RWPE1 (cell line): Measurements from ENCODE around the gene RALGDS.

Experiments used
- CTCF ChIA-PET: fragments of 350-600 bp; sonication (Branson Sonifier 250); formaldehyde crosslinking; extraction: SDS; loops from one replicate; lab custom pipeline; 2021; lab: Yijun Ruan, JAX
- POLR2A ChIA-PET: fragments of 400-600 bp; formaldehyde crosslinking; extraction: SDS; loops from one replicate; lab custom pipeline; 2020; ENCODE audit warnings: antibody characterized with exemption; ENCODE audit not compliant: low non-redundant PET; lab: Yijun Ruan, JAX
- DNase-seq: peaks from one replicate; pipeline ENCODE4 v3.0.0; 2012; ENCODE audit warnings: low spot score
- H3K27ac ChIP-seq: fragments of 450-650 bp; 2 replicates; pipeline ENCODE4 v1.5.1; 2017
- TF ChIP-seq, protein P1 (sequence below): fragments of 450-650 bp; conservative IDR thresholded peaks from 2 replicates; pipeline ENCODE4 v1.5.1; 2017; ENCODE audit warnings: low read depth, mild to moderate bottlenecking

Gene RALGDS

DNA sequence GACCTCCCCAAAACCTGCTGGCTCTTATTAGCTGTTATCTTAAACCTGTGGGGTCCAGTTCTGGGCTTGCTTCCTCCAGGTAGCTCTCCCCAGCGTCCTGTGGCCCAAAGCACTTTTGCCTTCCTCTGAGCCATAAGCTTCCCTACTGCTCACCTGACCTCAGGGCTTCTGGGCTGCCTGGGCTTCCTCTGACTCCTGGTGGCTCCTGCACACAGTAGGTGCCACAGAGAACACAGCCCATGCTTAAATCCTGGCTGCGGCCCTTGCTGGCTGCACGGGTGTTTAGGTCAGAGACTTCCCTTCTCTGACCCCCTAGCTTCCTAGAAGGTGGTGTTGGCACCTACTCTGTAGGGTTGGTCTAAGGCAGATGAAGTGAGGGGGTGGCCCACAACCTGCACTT is 2.5 kb downstream of the RALGDS start:
- ChIA-PET CTCF (interaction anchor here (0.5 to 2.5 kb wide), 6 partner anchors 15 to 70 kb away, joined by 3 to 21 read pairs (median 6); no protein-coding TSS in a partner anchor), POLR2A (no interaction called here)
- peak overlapping the region; percentile 93 for H3K27ac ChIP-seq
- TF ChIP-seq, protein P1, sequence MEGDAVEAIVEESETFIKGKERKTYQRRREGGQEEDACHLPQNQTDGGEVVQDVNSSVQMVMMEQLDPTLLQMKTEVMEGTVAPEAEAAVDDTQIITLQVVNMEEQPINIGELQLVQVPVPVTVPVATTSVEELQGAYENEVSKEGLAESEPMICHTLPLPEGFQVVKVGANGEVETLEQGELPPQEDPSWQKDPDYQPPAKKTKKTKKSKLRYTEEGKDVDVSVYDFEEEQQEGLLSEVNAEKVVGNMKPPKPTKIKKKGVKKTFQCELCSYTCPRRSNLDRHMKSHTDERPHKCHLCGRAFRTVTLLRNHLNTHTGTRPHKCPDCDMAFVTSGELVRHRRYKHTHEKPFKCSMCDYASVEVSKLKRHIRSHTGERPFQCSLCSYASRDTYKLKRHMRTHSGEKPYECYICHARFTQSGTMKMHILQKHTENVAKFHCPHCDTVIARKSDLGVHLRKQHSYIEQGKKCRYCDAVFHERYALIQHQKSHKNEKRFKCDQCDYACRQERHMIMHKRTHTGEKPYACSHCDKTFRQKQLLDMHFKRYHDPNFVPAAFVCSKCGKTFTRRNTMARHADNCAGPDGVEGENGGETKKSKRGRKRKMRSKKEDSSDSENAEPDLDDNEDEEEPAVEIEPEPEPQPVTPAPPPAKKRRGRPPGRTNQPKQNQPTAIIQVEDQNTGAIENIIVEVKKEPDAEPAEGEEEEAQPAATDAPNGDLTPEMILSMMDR = no peak
- DNase-seq = no peak

DNA sequence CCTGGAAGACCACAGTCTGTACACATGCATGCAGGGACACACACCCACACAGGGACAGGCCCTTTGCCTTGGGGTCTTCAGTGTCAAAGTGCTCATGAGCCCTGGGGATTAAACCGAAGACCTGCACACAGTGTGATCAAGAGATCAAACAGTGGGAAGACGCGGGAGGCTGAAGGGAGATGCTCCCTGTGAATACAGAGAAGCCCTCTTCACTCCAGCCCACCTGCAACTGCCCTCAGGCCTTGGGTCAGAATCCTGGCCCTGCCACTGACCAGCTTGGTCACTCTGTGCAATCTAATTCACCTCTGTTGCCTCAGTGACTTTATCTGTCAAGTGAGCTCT is 2.9 kb downstream of the RALGDS start:
- peak overlapping the region; percentile 93 for H3K27ac ChIP-seq
- TF ChIP-seq, protein P1 = no peak
- no peak for DNase-seq
- CTCF ChIA-PET = interaction anchor here (0.5 to 2.5 kb wide), 6 partner anchors 16 to 70 kb away, joined by 3 to 21 read pairs (median 7); no protein-coding TSS in a partner anchor
- POLR2A ChIA-PET = no interaction called here

DNA sequence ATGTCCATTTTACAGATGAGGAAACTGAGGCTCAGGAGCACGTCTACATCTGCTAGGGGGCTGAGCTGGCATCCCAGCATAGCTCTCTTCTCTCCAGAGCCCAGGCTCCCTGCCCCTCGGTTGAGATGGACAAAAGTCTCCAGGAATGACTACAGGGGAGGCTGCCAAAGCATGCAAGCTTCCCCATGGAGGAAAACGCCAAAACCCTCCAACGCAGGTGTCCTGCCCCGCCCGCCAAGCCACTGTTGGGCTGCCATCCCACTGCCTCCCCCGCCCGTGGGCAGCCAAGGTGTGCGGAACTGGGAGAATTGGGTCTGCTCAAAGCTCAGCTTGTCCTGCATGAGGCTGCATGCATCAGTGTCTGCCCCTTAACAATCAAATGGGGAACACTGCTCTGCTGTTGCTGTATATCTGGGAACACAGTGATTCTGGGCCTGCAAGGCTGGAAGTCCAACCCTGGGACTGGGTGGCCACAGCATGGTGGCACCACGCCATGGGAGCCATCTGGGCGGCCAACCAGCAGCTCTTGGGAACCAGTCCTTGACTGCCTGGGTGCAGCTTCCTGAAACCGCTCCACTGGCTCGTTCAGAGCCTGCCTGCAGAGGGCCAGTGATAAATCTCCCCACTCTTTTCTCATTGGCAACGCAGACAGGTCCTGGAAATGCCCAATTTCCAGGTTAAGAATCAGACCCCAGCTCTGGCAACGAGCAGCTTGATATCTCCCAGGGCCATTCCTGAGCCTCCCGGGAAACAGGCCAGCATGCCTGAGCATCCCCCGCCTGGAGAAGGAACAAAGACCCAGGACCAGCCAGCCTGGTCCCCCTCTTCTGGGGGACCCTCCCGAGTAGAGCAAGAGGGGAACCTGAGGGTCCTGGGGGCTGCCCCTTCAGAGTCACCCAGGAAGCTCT is 3.5 kb downstream of the RALGDS start:
- TF ChIP-seq, protein P1 = no peak
- H3K27ac ChIP-seq = peak overlapping the region; percentile 93
- ChIA-PET POLR2A (interaction anchor here (1.1 kb wide), 1 partner anchor 32 kb away, joined by 5 read pairs; no protein-coding TSS in a partner anchor), CTCF (interaction anchor here (0.6 to 2.5 kb wide), 10 partner anchors 10 to 69 kb away, joined by 3 to 21 read pairs (median 4); no protein-coding TSS in a partner anchor)
- DNase-seq = no peak

DNA sequence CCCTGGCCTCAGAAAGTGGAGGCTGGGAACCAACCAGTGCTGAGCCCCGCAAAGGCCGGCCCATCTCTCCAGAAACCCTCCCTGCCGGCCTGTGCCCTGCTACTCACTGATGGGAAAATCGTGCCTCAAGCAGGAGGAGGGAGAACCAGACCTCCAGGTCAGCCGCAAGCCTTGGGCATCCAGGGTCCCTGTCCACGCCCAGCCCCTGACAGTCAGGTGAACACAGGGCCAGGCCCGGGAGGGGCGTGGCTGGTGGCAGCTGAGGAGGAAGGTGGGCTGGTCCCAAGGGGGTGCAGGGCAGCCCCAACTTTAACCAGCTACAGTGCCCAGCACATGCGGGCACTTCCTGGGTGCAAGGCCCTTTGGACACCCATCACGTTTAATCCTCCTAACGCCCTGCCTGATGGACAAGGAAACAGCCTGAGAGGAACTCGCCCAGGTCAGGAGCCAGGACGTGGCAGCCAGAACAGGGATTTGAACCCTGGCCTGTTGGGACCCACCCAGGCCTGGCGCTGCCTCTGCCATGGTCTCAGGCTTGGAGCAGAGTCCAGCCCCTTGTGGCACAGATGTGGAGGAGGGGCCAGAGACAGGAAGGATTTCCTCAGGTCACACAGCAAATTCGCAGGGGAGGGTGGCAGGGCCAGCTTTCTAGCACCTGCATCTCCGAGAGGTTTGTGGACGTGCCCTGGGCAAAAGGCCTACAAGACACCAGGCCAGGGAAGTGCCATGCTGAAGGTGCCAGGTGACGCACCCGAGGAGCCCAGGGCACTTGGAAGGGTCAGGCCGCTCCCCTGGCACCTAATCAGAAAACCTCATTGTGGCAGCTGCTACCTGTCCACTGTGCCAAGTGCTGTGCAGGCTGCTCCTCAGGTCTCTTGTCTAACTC is 4.5 kb downstream of the RALGDS start:
- no peak for DNase-seq
- TF ChIP-seq, protein P1 = no peak
- POLR2A ChIA-PET = interaction anchor here (1.1 kb wide), 1 partner anchor 33 kb away, joined by 5 read pairs; no protein-coding TSS in a partner anchor
- H3K27ac ChIP-seq = peak overlapping the region; percentile 93
- CTCF ChIA-PET = interaction anchor here (0.6 to 1.3 kb wide), 6 partner anchors 11 to 113 kb away, joined by 3 to 8 read pairs (median 3); no protein-coding TSS in a partner anchor

GRCh38 chr9:133115604-133116345 is 5.3 kb downstream of the RALGDS start:
- no peak for DNase-seq
- ChIA-PET CTCF (interaction anchor here (3.3 to 7.8 kb wide), 2 partner anchors 28 to 31 kb away, joined by 19 to 58 read pairs; no protein-coding TSS in a partner anchor), POLR2A (no interaction called here)
- H3K27ac ChIP-seq = peak overlapping the region; percentile 93
- TF ChIP-seq, protein P1 = no peak
